HepG2 (cell line): ENCODE measurements around the gene BBC3. TPM values are rescaled to one million over a fixed set of nuclear protein-coding genes. Genes with fewer than 3 reads are reported as not detected.
A peak's percentile ranks its signal among the peaks of the same experiment; 100 is the strongest.

Experiments
- ELK4 ChIP-seq: sonication (generic); formaldehyde crosslinking; IDR thresholded peaks from 2 replicates; pipeline ENCODE4 v1.9.0; 2021; ENCODE audit warnings: missing genetic modification reagents, borderline replicate concordance
- IKZF1 ChIP-seq: fragments of 450-650 bp; IDR thresholded peaks from 2 replicates; pipeline ENCODE4 v1.7.1; 2016
- KAT7 ChIP-seq: IDR thresholded peaks from 2 replicates; pipeline ENCODE4 v1.6.1; 2018; ENCODE audit warnings: borderline replicate concordance, missing compliant biosample characterization
- NCOA2 ChIP-seq: sonication (generic); formaldehyde crosslinking; IDR thresholded peaks from 2 replicates; pipeline ENCODE4 v1.8.0; 2022; ENCODE audit warnings: inconsistent platforms
- NCOR1 ChIP-seq: fragments of 200-600 bp; sonication (generic); IDR thresholded peaks from 2 replicates; pipeline ENCODE4 v1.7.0; 2017; ENCODE audit warnings: antibody characterized with exemption, low read length, borderline replicate concordance
- SALL2 ChIP-seq: sonication (generic); formaldehyde crosslinking; IDR thresholded peaks from 2 replicates; pipeline ENCODE4 v1.8.1; 2023; ENCODE audit warnings: mild to moderate bottlenecking, missing genetic modification reagents, inconsistent platforms
- SSRP1 ChIP-seq: IDR thresholded peaks from 2 replicates; pipeline ENCODE4 v1.6.1; 2016; ENCODE audit warnings: control low read depth
- TAF15 ChIP-seq: fragments of 200-400 bp; formaldehyde crosslinking; IDR thresholded peaks from one replicate; pipeline ENCODE4 v1.6.1; 2018; ENCODE audit warnings: mild to moderate bottlenecking, low read depth, low read length; ENCODE audit not compliant: poor library complexity, severe bottlenecking
- TBL1XR1 ChIP-seq: fragments of 150-350 bp; IDR thresholded peaks from 2 replicates; pipeline ENCODE4 v1.6.1; 2014; ENCODE audit warnings: borderline replicate concordance, low read length; ENCODE audit not compliant: partially characterized antibody
- TBX2 ChIP-seq: sonication (generic); formaldehyde crosslinking; IDR thresholded peaks from 2 replicates; pipeline ENCODE4 v1.5.0; 2020; ENCODE audit warnings: missing genetic modification reagents, mild to moderate bottlenecking, borderline replicate concordance
- YY1 ChIP-seq: IDR thresholded peaks from 2 replicates; pipeline ENCODE4 v1.6.1; 2011; ENCODE audit warnings: low read length, low read depth, moderate library complexity, mild to moderate bottlenecking; ENCODE audit not compliant: insufficient read depth, insufficient replicate concordance
- ZFP91 ChIP-seq: sonication (generic); formaldehyde crosslinking; IDR thresholded peaks from 2 replicates; pipeline ENCODE4 v1.9.0; 2022; ENCODE audit warnings: missing genetic modification reagents, mild to moderate bottlenecking, borderline replicate concordance
- ZGPAT ChIP-seq: IDR thresholded peaks from 2 replicates; pipeline ENCODE4 v1.6.1; 2016; ENCODE audit warnings: mild to moderate bottlenecking
- ZNF225 ChIP-seq: sonication (generic); formaldehyde crosslinking; IDR thresholded peaks from 2 replicates; pipeline ENCODE4 v1.4.0; 2020; ENCODE audit warnings: mild to moderate bottlenecking, missing genetic modification reagents
- ZNF614 ChIP-seq: IDR thresholded peaks from 2 replicates; pipeline ENCODE4 v1.6.1; 2018; ENCODE audit warnings: missing biosample characterization, missing genetic modification reagents, inconsistent platforms, borderline replicate concordance
- ZNF674 ChIP-seq: sonication (generic); formaldehyde crosslinking; IDR thresholded peaks from 2 replicates; pipeline ENCODE4 v1.5.0; 2020; ENCODE audit warnings: low read depth, mild to moderate bottlenecking, missing genetic modification reagents
- ZNF770 ChIP-seq: sonication (generic); formaldehyde crosslinking; IDR thresholded peaks from 2 replicates; pipeline ENCODE4 v1.5.0; 2020; ENCODE audit warnings: mild to moderate bottlenecking, missing genetic modification reagents
- ZNF788 ChIP-seq: sonication (generic); formaldehyde crosslinking; IDR thresholded peaks from 2 replicates; pipeline ENCODE4 v1.5.0; 2020; ENCODE audit warnings: mild to moderate bottlenecking, missing genetic modification reagents, borderline replicate concordance
- polyA plus RNA-seq, 8 experiments: library from polyadenylated mRNA; depleted of rRNA in 3 of 8; stranded (reverse) in 7 of 8; unstranded in 1 of 8; fragments of >200 nt; fragmentation: Illumina TruSeq in 4 of 8; extraction: Trizol in 4 of 8; gene quantifications; 2 replicates each; pipeline versions ENCODE4 v1.2.1 to v1.2.3, GENCODE V29; 2011 to 2016; ENCODE audit warnings: low read depth in 4 of 8, missing spikeins in 1 of 8, mixed read lengths in 1 of 8; ENCODE audit not compliant: insufficient read depth in 1 of 8
- total RNA-seq, 5 experiments: library from RNA; depleted of rRNA; stranded (reverse); fragments of >200 nt; fragmentation: Illumina TruSeq; extraction: Trizol; gene quantifications; 2 replicates each; pipeline ENCODE4 v1.2.3, GENCODE V29; 2016; ENCODE audit warnings: low read depth in 1 of 5

Gene BBC3
- total and polyA plus RNA-seq, 2 of the 13 experiments (the other 11 are each of a cell fraction or from before 2014, with no cell fraction given), result 6.1 to 8.8 TPM

GRCh38 chr19:47227352-47228167 is 3.4 kb downstream of the BBC3 start (continued):
- TF ChIP-seq TAF15 (no peak), YY1 (no peak), TBX2 (CRISPR knock-in tag) (peak; percentile 20), ZNF614 (CRISPR knock-in tag) (peak; percentile 73), KAT7 (CRISPR knock-in tag) (peak; percentile 45; the same call in 1 of the 2 replicates), ZNF770 (CRISPR knock-in tag) (peak; percentile 100), ZNF225 (CRISPR knock-in tag) (peak; percentile 64; the same call in 1 of the 2 replicates), SSRP1 (no peak), TBL1XR1 (no peak), ZGPAT (CRISPR knock-in tag) (peak; percentile 56; the same call in 1 of the 2 replicates), IKZF1 (no peak), NCOA2 (CRISPR knock-in tag) (peak; percentile 48; the same call in 1 of the 2 replicates), SALL2 (CRISPR knock-in tag) (peak; percentile 70), ELK4 (CRISPR knock-in tag) (no peak), ZNF674 (CRISPR knock-in tag) (peak; percentile 22; the same call in 1 of the 2 replicates), ZFP91 (CRISPR knock-in tag) (peak; percentile 52; the same call in 1 of the 2 replicates), NCOR1 (peak; percentile 71), ZNF788 (CRISPR knock-in tag) (peak; percentile 79; the same call in 1 of the 2 replicates)
